ENCODE results near the gene EFR3B. TPM values are rescaled to one million over a fixed set of nuclear protein-coding genes. Genes with fewer than 3 reads are reported as not detected.

Gene EFR3B
- total and polyA plus RNA-seq, 2 experiments from 2014 or later = 9.0 to 10.0 TPM

GRCh38 chr2:25043241-25043867 is 1.5 kb downstream of the EFR3B start:
- no peak overlapping the region for H3K27ac ChIP-seq

GRCh38 chr2:25044011-25044410 is 2.1 kb downstream of the EFR3B start:
- H3K36me3 ChIP-seq = no peaks in the 10 kb centered on the region
- no peak for TF ChIP-seq CTCF (IDR thresholded peaks at IDR 0.05; ENCODE audit: low read depth, low read length)
- peaks cover 10% of the 10 kb centered on the region for H3K27me3 ChIP-seq
- H3K9me3 ChIP-seq (ENCODE audit: low read depth) = no peaks in the 10 kb centered on the region
- H3K4me3 ChIP-seq = no peak overlapping the region
- DNase-seq (ENCODE audit: low read depth in 1 of 2, low spot score in 1 of 2) = no peak
- H3K27ac ChIP-seq = no peak overlapping the region
- peaks cover 9% of the 10 kb centered on the region for H3K4me1 ChIP-seq (ENCODE audit: low read depth)

More at GRCh38 chr2:25043241-25043867, 1.5 kb downstream of the EFR3B start:
- Histone ChIP-seq H3K4me3 (peak overlapping the region; percentile 81), H3K27me3 (peaks cover 10% of the 10 kb centered on the region), H3K9me3 (ENCODE audit: low read depth) (no peaks in the 10 kb centered on the region), H3K36me3 (no peaks in the 10 kb centered on the region), H3K4me1 (ENCODE audit: low read depth) (peaks cover 9% of the 10 kb centered on the region)
- TF ChIP-seq CTCF (IDR thresholded peaks at IDR 0.05; ENCODE audit: low read depth, low read length) = no peak
- DNase-seq (ENCODE audit: low read depth in 1 of 2, low spot score in 1 of 2) = peak; percentile 24 to 69

- TF ChIP-seq CTCF (IDR thresholded peaks at IDR 0.05; ENCODE audit: low read depth, low read length) = no peak
- peaks cover 9% of the 10 kb centered on the region for H3K4me1 ChIP-seq (ENCODE audit: low read depth)
- no peaks in the 10 kb centered on the region for H3K9me3 ChIP-seq (ENCODE audit: low read depth)
- H3K36me3 ChIP-seq = no peaks in the 10 kb centered on the region
- H3K27me3 ChIP-seq = peaks cover 9% of the 10 kb centered on the region
- DNase-seq (ENCODE audit: low read depth in 1 of 2, low spot score in 1 of 2) = no peak
- H3K4me3 ChIP-seq = no peak overlapping the region
- no peak overlapping the region for H3K27ac ChIP-seq
Measured at GRCh38 chr2:25044990-25045389, 3.1 kb downstream of the EFR3B start.

GRCh38 chr2:25049422-25049821 is 7.5 kb downstream of the EFR3B start:
- no peak for DNase-seq (ENCODE audit: low read depth in 1 of 2, low spot score in 1 of 2)
- Histone ChIP-seq H3K27ac (no peak overlapping the region), H3K27me3 (no peaks in the 10 kb centered on the region)

GRCh38 chr2:25050128-25050527 is 8.3 kb downstream of the EFR3B start:
- H3K4me1 ChIP-seq (ENCODE audit: low read depth) = no peaks in the 10 kb centered on the region
- no peak overlapping the region for H3K4me3 ChIP-seq
- no peak for DNase-seq (ENCODE audit: low read depth in 1 of 2, low spot score in 1 of 2)
- no peak for TF ChIP-seq CTCF (IDR thresholded peaks at IDR 0.05; ENCODE audit: low read depth, low read length)
- no peaks in the 10 kb centered on the region for H3K36me3 ChIP-seq
- no peaks in the 10 kb centered on the region for H3K27me3 ChIP-seq
- H3K27ac ChIP-seq = no peak overlapping the region
- no peaks in the 10 kb centered on the region for H3K9me3 ChIP-seq (ENCODE audit: low read depth)

More at GRCh38 chr2:25049422-25049821, 7.5 kb downstream of the EFR3B start:
- TF ChIP-seq CTCF (IDR thresholded peaks at IDR 0.05; ENCODE audit: low read depth, low read length) = no peak
- Histone ChIP-seq H3K4me3 (no peak overlapping the region), H3K9me3 (ENCODE audit: low read depth) (no peaks in the 10 kb centered on the region), H3K4me1 (ENCODE audit: low read depth) (no peaks in the 10 kb centered on the region), H3K36me3 (no peaks in the 10 kb centered on the region)

All from cardiac muscle cell (in vitro differentiated cells and primary cell).